D721Med (cell line): ENCODE results near the gene ICA1.

Experiments used
- DNase-seq: peaks from one replicate; pipeline ENCODE4 v3.0.0; 2011; ENCODE audit warnings: low spot score; ENCODE audit not compliant: insufficient read length
- FAIRE-seq: peaks from 2 replicates; lab custom pipeline; 2011; peaks lifted over from hg19 to GRCh38; lab: Jason Lieb, UNC
- CTCF ChIP-seq: IDR thresholded peaks from 2 replicates; pipeline ENCODE4 v1.5.1; 2012; ENCODE audit warnings: mild to moderate bottlenecking, control low read depth; ENCODE audit not compliant: insufficient read depth; ENCODE audit errors: missing control alignments

ICA1 gene

DNA sequence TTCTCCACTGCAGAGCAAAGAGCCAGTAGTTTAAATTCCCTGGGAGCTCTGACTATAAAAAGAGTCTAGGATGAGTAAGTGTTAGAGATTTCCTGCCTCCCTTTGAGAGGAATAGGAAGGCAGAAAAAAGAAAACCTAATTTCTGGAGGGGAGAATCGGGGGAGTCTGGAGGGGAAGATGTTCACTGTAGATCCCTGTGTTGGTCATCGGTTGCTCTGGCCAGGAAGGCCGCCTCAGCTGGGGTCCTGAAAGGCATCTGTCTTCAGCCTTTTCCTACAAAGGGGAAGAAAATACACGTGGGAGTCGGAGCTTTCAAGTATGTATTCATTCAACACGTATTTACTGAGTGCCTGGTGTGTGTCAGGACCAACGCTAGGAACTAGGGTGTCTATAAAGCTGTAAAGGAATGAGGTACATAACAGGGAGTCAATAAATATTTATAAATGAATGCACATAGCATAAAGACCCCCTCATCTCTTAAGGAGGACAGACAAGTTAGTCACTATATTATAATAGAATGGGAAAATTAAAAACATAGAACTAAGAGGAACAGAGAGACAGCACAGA is 101.1 kb downstream of the ICA1 start:
- DNase-seq, result no peak
- no peak for TF ChIP-seq CTCF
- no peak for FAIRE-seq

DNA sequence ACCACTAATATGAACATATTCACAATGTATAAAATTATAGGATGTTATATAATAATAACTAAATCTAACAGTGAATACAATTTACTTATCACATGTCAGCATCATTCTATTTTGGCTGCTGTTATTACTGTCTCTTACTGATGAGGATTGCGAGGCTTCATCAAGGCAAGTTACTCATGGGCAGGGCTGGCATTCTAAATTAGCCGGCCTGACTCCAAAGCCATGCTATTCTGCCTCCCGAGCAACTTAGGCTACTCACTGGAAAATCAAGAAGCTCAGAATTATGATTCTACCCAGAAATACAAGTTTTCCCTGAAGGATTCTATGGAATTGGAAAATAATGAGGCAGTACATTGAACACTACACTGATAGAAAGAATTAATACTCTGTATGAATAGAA is 101.7 kb downstream of the ICA1 start:
- no peak for TF ChIP-seq CTCF
- DNase-seq, result no peak
- FAIRE-seq, result no peak

DNA sequence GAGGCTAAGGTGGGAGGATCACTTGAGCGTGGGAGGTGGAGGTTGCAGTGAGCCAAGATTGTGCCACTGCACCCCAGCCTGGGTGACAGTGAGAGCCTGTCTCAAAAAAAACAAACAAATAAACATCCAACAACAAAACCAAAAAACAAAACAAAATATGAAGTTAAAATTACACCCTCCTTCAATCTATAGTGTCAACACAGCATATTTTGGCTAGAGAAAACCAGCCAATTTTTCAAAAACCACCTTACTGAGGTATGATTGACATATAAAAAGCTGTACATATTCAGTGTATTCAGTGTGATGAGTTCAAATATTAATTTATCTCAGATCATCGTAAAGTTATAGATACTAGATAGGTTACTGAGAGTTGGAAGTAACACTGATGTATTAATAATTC is 102.4 kb downstream of the ICA1 start:
- no peak for TF ChIP-seq CTCF
- FAIRE-seq (no peak), DNase-seq (no peak)

GRCh38 chr7:8157296-8157695 is 104.7 kb downstream of the ICA1 start:
- no peak for TF ChIP-seq CTCF
- no peak for DNase-seq
- no peak for FAIRE-seq

DNA sequence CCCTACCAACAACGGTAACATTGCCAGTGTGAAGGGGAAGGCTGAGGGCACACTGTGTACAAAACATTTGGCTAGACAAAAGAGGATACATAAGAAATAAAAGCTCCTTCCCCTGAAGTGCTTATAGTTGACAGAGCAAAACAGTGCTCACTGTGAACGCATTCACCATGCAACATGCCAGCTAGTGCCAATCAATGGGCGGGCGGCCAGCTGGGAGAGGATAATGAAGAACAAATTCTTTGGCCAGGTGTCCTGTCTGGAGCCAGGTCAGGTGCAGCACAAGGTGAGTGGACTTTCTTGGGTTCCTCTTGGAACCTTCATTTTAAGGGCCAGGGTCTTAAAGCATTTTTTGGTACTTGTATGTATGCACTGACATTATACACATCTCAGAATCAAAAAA is 106.1 kb downstream of the ICA1 start:
- DNase-seq (no peak), FAIRE-seq (no peak)
- TF ChIP-seq CTCF, result no peak

- DNase-seq, result no peak
- no peak for TF ChIP-seq CTCF
Measured at GRCh38 chr7:8154272-8154671, 107.7 kb downstream of the ICA1 start.

DNA sequence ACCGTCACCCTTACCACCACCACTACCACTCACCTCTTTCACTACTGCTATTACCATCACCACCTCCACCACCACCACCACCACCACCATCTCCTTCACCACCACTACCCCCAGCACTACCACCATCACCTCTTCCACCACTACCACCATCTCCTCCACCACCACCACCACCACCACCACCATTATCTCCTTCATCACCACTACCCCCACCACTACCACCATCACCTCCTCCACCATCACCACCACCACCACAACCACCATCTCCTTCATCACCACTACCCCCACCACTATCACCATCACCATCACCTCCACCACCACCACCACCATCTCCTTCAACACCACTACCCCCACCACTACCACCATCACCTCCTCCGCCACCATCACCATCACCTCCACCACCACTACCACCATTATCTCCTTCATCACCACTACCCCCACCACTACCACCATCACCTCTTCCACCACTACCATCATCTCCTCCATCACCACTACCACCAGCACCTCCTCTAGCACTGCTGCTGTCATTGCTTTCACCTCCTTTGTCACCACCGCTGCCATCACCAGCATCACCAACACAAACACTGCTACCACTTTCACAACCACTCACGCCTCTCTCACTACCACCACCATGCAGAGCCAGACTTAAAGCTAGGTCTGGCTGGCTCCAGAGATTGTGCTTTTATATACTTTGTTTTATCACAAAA is 109.3 kb downstream of the ICA1 start:
- TF ChIP-seq CTCF, result no peak
- FAIRE-seq, result no peak
- DNase-seq, result no peak

More at GRCh38 chr7:8154272-8154671, 107.7 kb downstream of the ICA1 start:
- no peak for FAIRE-seq
